Thoracic aorta (tissue), 2 donors: ENCODE data around the gene KIF21B. TPM values are rescaled to one million over a fixed set of nuclear protein-coding genes. Genes with fewer than 3 reads are reported as not detected.

Experiments used
- ATAC-seq: fragments of 150-250 bp; one replicate; pipeline ENCODE4 v1.8.0; 2017; ENCODE audit warnings: low read depth; ENCODE audit not compliant: insufficient number of reproducible peaks, low FRiP score
- DNase-seq: peaks from one replicate; pipeline ENCODE4 v3.0.0-alpha.2; 2020; ENCODE audit warnings: low spot score
- H3K27ac ChIP-seq, 2 donors: fragments of 200-600 bp; sonication (generic); 1 replicate in 1 of 2; 2 replicates in 1 of 2; pipeline ENCODE4 v1.5.1; 2016; ENCODE audit warnings: mild to moderate bottlenecking in 2 of 2, moderate library complexity in 2 of 2
- H3K27me3 ChIP-seq: fragments of 200-600 bp; sonication (generic); replicated peaks from 2 replicates; pipeline ENCODE4 v1.6.0; 2016; ENCODE audit warnings: mild to moderate bottlenecking; ENCODE audit not compliant: insufficient read depth
- H3K36me3 ChIP-seq: fragments of 200-600 bp; sonication (generic); one replicate; pipeline ENCODE4 v1.5.1; 2016
- H3K4me1 ChIP-seq, 2 donors: fragments of 200-600 bp; sonication (generic); 1 replicate in 1 of 2; 2 replicates in 1 of 2; pipeline versions ENCODE4 v1.5.1 to v1.6.0; 2016; ENCODE audit warnings: low read depth in 2 of 2, mild to moderate bottlenecking in 1 of 2; ENCODE audit not compliant: control insufficient read depth in 1 of 2
- H3K4me3 ChIP-seq: fragments of 200-600 bp; sonication (generic); 2 replicates; pipeline ENCODE4 v1.5.1; 2016; ENCODE audit warnings: mild to moderate bottlenecking
- H3K9me3 ChIP-seq: fragments of 200-600 bp; sonication (generic); 2 replicates; pipeline ENCODE4 v1.5.1; 2016
- total RNA-seq, 2 donors: library from RNA; depleted of rRNA; stranded (reverse); fragments of >200 nt; gene quantifications; one replicate each; pipeline versions ENCODE4 v1.1.0 to v1.2.3, GENCODE V29; 2016
- TF ChIP-seq, protein P1 (sequence below): fragments of 200-600 bp; sonication (generic); IDR thresholded peaks from one replicate; pipeline ENCODE4 v1.5.1; 2019; ENCODE audit warnings: antibody characterized with exemption

KIF21B gene
- total RNA-seq, 2 donors from 2014 or later, result 4.2 to 4.7 TPM

DNA sequence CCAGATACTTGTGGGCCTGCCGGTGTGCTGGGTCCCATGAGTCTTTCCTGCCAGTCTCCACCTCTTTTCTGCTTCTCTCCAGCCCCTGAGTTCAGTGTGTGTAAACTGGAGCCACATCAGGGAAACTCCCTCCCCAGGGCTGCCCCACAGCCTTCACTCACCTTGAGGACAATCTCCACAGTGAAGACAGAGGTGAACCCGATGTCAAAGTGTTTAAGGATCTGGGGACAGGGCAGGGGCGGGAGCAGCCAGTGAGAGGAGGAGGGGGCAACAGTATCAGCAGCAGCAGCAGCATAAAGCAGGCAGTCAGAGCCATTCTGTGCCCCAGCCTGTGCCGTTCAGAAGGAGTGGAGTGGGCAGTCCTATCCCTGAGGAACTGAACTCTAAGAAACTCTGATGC, 45.5 kb upstream of the KIF21B start:
- no peak for ATAC-seq
- H3K27ac ChIP-seq, result no peak overlapping the region
- H3K9me3 ChIP-seq, result no peaks in the 10 kb centered on the region
- TF ChIP-seq, protein P1, sequence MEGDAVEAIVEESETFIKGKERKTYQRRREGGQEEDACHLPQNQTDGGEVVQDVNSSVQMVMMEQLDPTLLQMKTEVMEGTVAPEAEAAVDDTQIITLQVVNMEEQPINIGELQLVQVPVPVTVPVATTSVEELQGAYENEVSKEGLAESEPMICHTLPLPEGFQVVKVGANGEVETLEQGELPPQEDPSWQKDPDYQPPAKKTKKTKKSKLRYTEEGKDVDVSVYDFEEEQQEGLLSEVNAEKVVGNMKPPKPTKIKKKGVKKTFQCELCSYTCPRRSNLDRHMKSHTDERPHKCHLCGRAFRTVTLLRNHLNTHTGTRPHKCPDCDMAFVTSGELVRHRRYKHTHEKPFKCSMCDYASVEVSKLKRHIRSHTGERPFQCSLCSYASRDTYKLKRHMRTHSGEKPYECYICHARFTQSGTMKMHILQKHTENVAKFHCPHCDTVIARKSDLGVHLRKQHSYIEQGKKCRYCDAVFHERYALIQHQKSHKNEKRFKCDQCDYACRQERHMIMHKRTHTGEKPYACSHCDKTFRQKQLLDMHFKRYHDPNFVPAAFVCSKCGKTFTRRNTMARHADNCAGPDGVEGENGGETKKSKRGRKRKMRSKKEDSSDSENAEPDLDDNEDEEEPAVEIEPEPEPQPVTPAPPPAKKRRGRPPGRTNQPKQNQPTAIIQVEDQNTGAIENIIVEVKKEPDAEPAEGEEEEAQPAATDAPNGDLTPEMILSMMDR, result no peak
- no peaks in the 10 kb centered on the region for H3K36me3 ChIP-seq
- DNase-seq, result no peak
- no peaks in the 10 kb centered on the region for H3K4me1 ChIP-seq
- H3K27me3 ChIP-seq, result no peaks in the 10 kb centered on the region
- H3K4me3 ChIP-seq, result no peak overlapping the region

- H3K27me3 ChIP-seq, result no peaks in the 10 kb centered on the region
- H3K27ac ChIP-seq, result no peak overlapping the region
- ATAC-seq (no peak), DNase-seq (no peak)
- no peaks in the 10 kb centered on the region for H3K4me1 ChIP-seq
- H3K9me3 ChIP-seq, result no peaks in the 10 kb centered on the region
- TF ChIP-seq, protein P1, result no peak
- H3K4me3 ChIP-seq, result no peak overlapping the region
- no peaks in the 10 kb centered on the region for H3K36me3 ChIP-seq
Measured at GRCh38 chr1:201066986-201067385, 43.5 kb upstream of the KIF21B start.

DNA sequence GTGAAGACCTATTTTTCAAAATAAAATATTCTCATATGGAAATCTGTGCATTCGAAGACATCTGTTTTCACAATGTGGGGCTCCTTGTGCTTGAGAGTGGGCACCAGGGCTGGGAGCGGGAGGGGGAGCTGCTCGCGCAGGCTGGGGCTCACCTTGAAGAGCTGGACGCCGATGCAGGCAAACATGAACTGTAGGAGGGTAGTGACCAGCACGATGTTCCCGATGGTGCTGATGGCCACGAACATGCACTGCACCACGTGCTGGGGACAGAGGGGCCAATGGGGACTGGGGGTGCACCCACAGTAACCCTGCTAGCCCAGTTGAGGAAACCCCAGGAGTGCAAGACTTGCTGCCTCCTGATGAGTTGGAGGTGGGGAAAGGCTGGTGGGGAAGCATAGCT, 42.2 kb upstream of the KIF21B start:
- Histone ChIP-seq H3K27ac (no peak overlapping the region), H3K4me1 (peaks cover 0 to 9% of the 10 kb centered on the region in 2 donors), H3K36me3 (no peaks in the 10 kb centered on the region), H3K4me3 (no peak overlapping the region), H3K9me3 (no peaks in the 10 kb centered on the region), H3K27me3 (no peaks in the 10 kb centered on the region)
- ATAC-seq (no peak), DNase-seq (no peak)
- TF ChIP-seq, protein P1, result no peak

DNA sequence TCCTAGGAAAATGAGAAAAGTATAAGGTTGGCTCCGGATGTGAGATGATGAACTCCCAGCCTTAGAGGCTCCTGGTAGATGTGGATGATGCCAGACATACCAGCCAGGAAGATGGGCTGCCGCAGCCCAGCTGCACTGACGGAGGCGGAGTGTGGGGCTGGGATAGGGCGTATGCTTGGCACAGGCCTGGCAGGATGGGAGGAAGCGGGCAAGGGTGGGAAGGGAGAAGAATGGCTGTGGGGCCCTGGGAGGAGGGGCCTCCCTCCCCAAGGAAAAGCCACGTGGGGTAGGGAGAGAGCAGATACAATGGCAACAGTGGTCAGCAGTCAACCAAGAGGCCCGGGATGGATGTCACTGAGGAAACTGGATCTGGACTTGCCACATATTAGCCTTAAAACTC, 41.3 kb upstream of the KIF21B start:
- no peaks in the 10 kb centered on the region for H3K36me3 ChIP-seq
- no peaks in the 10 kb centered on the region for H3K27me3 ChIP-seq
- no peak overlapping the region for H3K27ac ChIP-seq
- no peak overlapping the region for H3K4me3 ChIP-seq
- peaks cover 3 to 18% of the 10 kb centered on the region in 2 donors for H3K4me1 ChIP-seq
- ATAC-seq, result no peak
- H3K9me3 ChIP-seq, result no peaks in the 10 kb centered on the region
- DNase-seq, result no peak
- TF ChIP-seq, protein P1, result no peak

DNA sequence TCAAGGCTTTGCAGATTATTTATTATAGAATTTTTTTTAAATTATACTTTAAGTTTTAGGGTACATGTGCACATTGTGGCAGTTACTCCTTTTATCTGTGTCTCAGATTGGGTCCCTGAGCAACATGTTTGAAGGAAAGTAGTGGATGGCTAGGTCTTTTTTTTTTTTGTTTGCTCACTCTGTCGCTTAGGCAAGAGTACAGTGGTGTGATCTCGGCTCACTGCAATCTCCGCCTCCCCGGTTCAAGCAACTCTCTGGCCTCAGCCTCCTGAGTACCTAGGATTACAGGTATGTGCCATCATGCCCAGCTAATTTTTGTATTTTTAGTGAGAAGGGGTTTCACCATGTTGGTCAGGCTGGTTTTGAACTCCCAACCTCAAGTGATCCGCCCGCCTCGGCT, 39.6 kb upstream of the KIF21B start:
- H3K36me3 ChIP-seq, result no peaks in the 10 kb centered on the region
- H3K27ac ChIP-seq, result no peak overlapping the region
- ATAC-seq, result no peak
- no peak overlapping the region for H3K4me3 ChIP-seq
- TF ChIP-seq, protein P1, result no peak
- no peak for DNase-seq
- H3K4me1 ChIP-seq, result peaks cover 3 to 19% of the 10 kb centered on the region in 2 donors
- no peaks in the 10 kb centered on the region for H3K9me3 ChIP-seq
- H3K27me3 ChIP-seq, result no peaks in the 10 kb centered on the region
